WTC11 (cell line): ENCODE measurements around the gene RMI2. TPM values are rescaled to one million over a fixed set of nuclear protein-coding genes. Genes with fewer than 3 reads are reported as not detected.

Experiments
- ATAC-seq: fragments of 200-7000 bp; cut with Tn5 transposase; 2 replicates; pipeline ENCODE4 v1.10.0; 2021; ENCODE audit warnings: mild to moderate bottlenecking, moderate library complexity
- CTCF ChIA-PET: fragments of 300-600 bp; sonication (Branson Sonifier 250); formaldehyde crosslinking; loops from one replicate; lab custom pipeline; 2021; ENCODE audit warnings: antibody characterized with exemption; lab: Charles Lee
- POLR2A ChIA-PET: fragments of 350-600 bp; sonication (Branson Sonifier 250); formaldehyde crosslinking; loops from one replicate; lab custom pipeline; 2021; ENCODE audit warnings: antibody characterized with exemption; lab: Charles Lee
- DNase-seq: peaks from one replicate; pipeline ENCODE4 v3.0.0; 2021; ENCODE audit warnings: low spot score
- H3K27ac Mint-ChIP-seq: 2 replicates; pipeline ENCODE4 v1.8.0; 2021; ENCODE audit warnings: mixed read lengths
- H3K27me3 Mint-ChIP-seq: 2 replicates; pipeline ENCODE4 v1.8.0; 2021; ENCODE audit warnings: low read depth, mild to moderate bottlenecking, moderate library complexity, mixed read lengths
- H3K36me3 Mint-ChIP-seq: 2 replicates; pipeline ENCODE4 v1.8.0; 2021; ENCODE audit warnings: mixed read lengths
- H3K4me1 Mint-ChIP-seq: 2 replicates; pipeline ENCODE4 v1.8.0; 2022; ENCODE audit warnings: mixed read lengths
- H3K4me3 Mint-ChIP-seq: 2 replicates; pipeline ENCODE4 v1.8.0; 2021; ENCODE audit warnings: mild to moderate bottlenecking, moderate library complexity, mixed read lengths
- H3K9me3 Mint-ChIP-seq: 2 replicates; pipeline ENCODE4 v1.8.0; 2021; ENCODE audit warnings: mixed read lengths
- CREB1 ChIP-seq: sonication (generic); formaldehyde crosslinking; IDR thresholded peaks from 2 replicates; pipeline ENCODE4 v1.8.0; 2023; ENCODE audit warnings: mild to moderate bottlenecking, missing genetic modification reagents
- E2F5 ChIP-seq: sonication (generic); formaldehyde crosslinking; IDR thresholded peaks from 2 replicates; pipeline ENCODE4 v1.8.1; 2022; ENCODE audit warnings: mild to moderate bottlenecking, moderate library complexity, missing genetic modification reagents
- ELF4 ChIP-seq: sonication (generic); formaldehyde crosslinking; IDR thresholded peaks from 2 replicates; pipeline ENCODE4 v1.8.1; 2022; ENCODE audit warnings: low read depth, mild to moderate bottlenecking, moderate library complexity, missing genetic modification reagents
- EMX1 ChIP-seq: fragments of 250-450 bp; sonication (Bioruptor Pico); IDR thresholded peaks from 2 replicates; pipeline ENCODE4 v1.8.0; 2021; ENCODE audit warnings: mild to moderate bottlenecking
- ESRRA ChIP-seq: sonication (generic); formaldehyde crosslinking; IDR thresholded peaks from 2 replicates; pipeline ENCODE4 v1.8.1; 2022; ENCODE audit warnings: mild to moderate bottlenecking, missing genetic modification reagents, borderline replicate concordance
- ETV6 ChIP-seq: sonication (generic); formaldehyde crosslinking; IDR thresholded peaks from 2 replicates; pipeline ENCODE4 v1.8.1; 2022; ENCODE audit warnings: mild to moderate bottlenecking, missing genetic modification reagents
- FOXJ3 ChIP-seq: sonication (generic); formaldehyde crosslinking; IDR thresholded peaks from 2 replicates; pipeline ENCODE4 v1.9.0; 2021; ENCODE audit warnings: missing genetic modification reagents, mild to moderate bottlenecking, borderline replicate concordance
- FOXP1 ChIP-seq: sonication (generic); formaldehyde crosslinking; IDR thresholded peaks from 2 replicates; pipeline ENCODE4 v1.8.0; 2022; ENCODE audit warnings: missing genetic modification reagents, mild to moderate bottlenecking, moderate library complexity, borderline replicate concordance
- GABPB1 ChIP-seq: sonication (generic); formaldehyde crosslinking; IDR thresholded peaks from 2 replicates; pipeline ENCODE4 v1.8.1; 2023; ENCODE audit warnings: mild to moderate bottlenecking, missing genetic modification reagents
- GTF2I ChIP-seq: fragments of 250-450 bp; sonication (Bioruptor Pico); conservative IDR thresholded peaks from 2 replicates; pipeline ENCODE4 v1.4.0; 2021; ENCODE audit warnings: mild to moderate bottlenecking
- JAZF1 ChIP-seq: fragments of 250-450 bp; sonication (Bioruptor Pico); IDR thresholded peaks from 2 replicates; pipeline ENCODE4 v1.9.0; 2021; ENCODE audit warnings: moderate library complexity, mild to moderate bottlenecking, inconsistent platforms
- MAX ChIP-seq: sonication (generic); formaldehyde crosslinking; IDR thresholded peaks from 2 replicates; pipeline ENCODE4 v1.8.0; 2022; ENCODE audit warnings: mild to moderate bottlenecking, missing genetic modification reagents
- NFE2L1 ChIP-seq: sonication (generic); formaldehyde crosslinking; IDR thresholded peaks from 2 replicates; pipeline ENCODE4 v1.8.1; 2023; ENCODE audit warnings: missing genetic modification reagents
- OVOL2 ChIP-seq: fragments of 250-450 bp; sonication (Bioruptor Pico); IDR thresholded peaks from 2 replicates; pipeline ENCODE4 v1.9.0; 2021; ENCODE audit warnings: mild to moderate bottlenecking, borderline replicate concordance
- PRDM15 ChIP-seq: sonication (generic); formaldehyde crosslinking; IDR thresholded peaks from 2 replicates; pipeline ENCODE4 v1.8.0; 2022; ENCODE audit warnings: missing genetic modification reagents
- SMAD4 ChIP-seq: sonication (generic); formaldehyde crosslinking; IDR thresholded peaks from 2 replicates; pipeline ENCODE4 v1.8.0; 2022; ENCODE audit warnings: mild to moderate bottlenecking, missing genetic modification reagents
- SP1 ChIP-seq: sonication (generic); formaldehyde crosslinking; conservative IDR thresholded peaks from 2 replicates; pipeline ENCODE4 v1.8.1; 2022; ENCODE audit warnings: missing genetic modification reagents
- ZNF232 ChIP-seq: sonication (generic); formaldehyde crosslinking; IDR thresholded peaks from 2 replicates; pipeline ENCODE4 v1.8.0; 2022; ENCODE audit warnings: mild to moderate bottlenecking, missing genetic modification reagents
- ZNF281 ChIP-seq: sonication (generic); formaldehyde crosslinking; IDR thresholded peaks from 2 replicates; pipeline ENCODE4 v1.8.0; 2023; ENCODE audit warnings: mild to moderate bottlenecking, missing genetic modification reagents
- ZNF317 ChIP-seq: sonication (generic); formaldehyde crosslinking; IDR thresholded peaks from 2 replicates; pipeline ENCODE4 v1.8.1; 2023; ENCODE audit warnings: low read depth, mild to moderate bottlenecking, moderate library complexity, missing genetic modification reagents, borderline replicate concordance
- ZNF416 ChIP-seq: fragments of 250-450 bp; sonication (Bioruptor Pico); IDR thresholded peaks from 2 replicates; pipeline ENCODE4 v1.9.0; 2021; ENCODE audit warnings: mild to moderate bottlenecking, inconsistent platforms
- ZNF423 ChIP-seq: fragments of 250-450 bp; sonication (Bioruptor Pico); IDR thresholded peaks from 2 replicates; pipeline ENCODE4 v2.1.2; 2022; ENCODE audit warnings: mild to moderate bottlenecking, moderate library complexity
- ZNF671 ChIP-seq: fragments of 250-450 bp; sonication (Bioruptor Pico); IDR thresholded peaks from 2 replicates; pipeline ENCODE4 v1.8.0; 2021; ENCODE audit warnings: mild to moderate bottlenecking
- ZSCAN18 ChIP-seq: fragments of 250-450 bp; sonication (Bioruptor Pico); IDR thresholded peaks from 2 replicates; pipeline ENCODE4 v2.1.2; 2022; ENCODE audit warnings: mild to moderate bottlenecking, moderate library complexity
- total RNA-seq: library from RNA; stranded (reverse); gene quantifications from 3 replicates; pipeline ENCODE4 v1.2.3, GENCODE V29; 2021

Gene RMI2
- total RNA-seq, 1 experiment from 2014 or later = 79.0 TPM

- Mint-ChIP-seq H3K9me3 (peaks cover 21% of the 10 kb centered on the region), H3K27me3 (no peaks in the 10 kb centered on the region; the same call in 1 of the 2 replicates), H3K4me1 (peaks cover 36% of the 10 kb centered on the region), H3K27ac (no peak overlapping the region), H3K4me3 (no peak overlapping the region), H3K36me3 (peaks cover 33% of the 10 kb centered on the region)
- CTCF ChIA-PET = interaction anchor here (1.3 kb wide), 1 partner anchor 33 kb away, joined by 3 read pairs; no protein-coding TSS in a partner anchor
- peak; percentile 51 for ATAC-seq
- POLR2A ChIA-PET = no interaction called here
- TF ChIP-seq JAZF1 (CRISPR knock-in tag) (no peak), ZNF232 (CRISPR knock-in tag) (no peak)
- no peak for DNase-seq
Measured at GRCh38 chr16:11339075-11339474, 6.2 kb upstream of the RMI2 start.

GRCh38 chr16:11340710-11341109 is 4.5 kb upstream of the RMI2 start:
- H3K9me3 Mint-ChIP-seq = peaks cover 12% of the 10 kb centered on the region; the same call in 1 of the 2 replicates
- no peak for DNase-seq
- ATAC-seq = peak; percentile 10
- H3K4me1 Mint-ChIP-seq = peaks cover 38% of the 10 kb centered on the region
- no peaks in the 10 kb centered on the region for H3K27me3 Mint-ChIP-seq
- POLR2A ChIA-PET = interaction anchor here (0.8 to 1.1 kb wide), 2 partner anchors 16 to 85 kb away, joined by 3 read pairs; partner anchors contain the start of gene SOCS1
- H3K4me3 Mint-ChIP-seq = no peak overlapping the region
- peak overlapping the region; percentile 90 for H3K27ac Mint-ChIP-seq
- peaks cover 23% of the 10 kb centered on the region for H3K36me3 Mint-ChIP-seq
- peak; percentile 48; the same call in 1 of the 2 replicates for TF ChIP-seq SP1 (CRISPR knock-in tag)
- TF ChIP-seq ZNF232 (CRISPR knock-in tag) = no peak
- TF ChIP-seq ZNF423 = peak; percentile 86
- TF ChIP-seq FOXP1 (CRISPR knock-in tag) = no peak
- TF ChIP-seq NFE2L1 (CRISPR knock-in tag) = 0 out of 2 replicates have a peak, but pooled peaks have one; percentile 15
- no peak for TF ChIP-seq SMAD4 (CRISPR knock-in tag)
- TF ChIP-seq, all 79 proteins: peak for 3
- CTCF ChIA-PET = interaction anchor here (0.6 to 1.2 kb wide), 4 partner anchors 12 to 85 kb away, joined by 3 to 4 read pairs (median 3); partner anchors contain the start of gene SOCS1

- peaks cover 11% of the 10 kb centered on the region; the same call in 1 of the 2 replicates for H3K9me3 Mint-ChIP-seq
- TF ChIP-seq PRDM15 (CRISPR knock-in tag) (no peak), MAX (no peak), ZNF423 (no peak), ELF4 (CRISPR knock-in tag) (no peak), ESRRA (CRISPR knock-in tag) (no peak), EMX1 (no peak), ZNF671 (CRISPR knock-in tag) (no peak), ZSCAN18 (no peak), SP1 (CRISPR knock-in tag) (no peak), GABPB1 (CRISPR knock-in tag) (no peak), OVOL2 (CRISPR knock-in tag) (no peak), GTF2I (CRISPR knock-in tag) (no peak), ETV6 (no peak), FOXJ3 (no peak), ZNF281 (no peak), ZNF317 (no peak), CREB1 (CRISPR knock-in tag) (no peak), ZNF232 (CRISPR knock-in tag) (no peak), ZNF416 (CRISPR knock-in tag) (no peak), E2F5 (no peak)
- H3K36me3 Mint-ChIP-seq = peaks cover 21% of the 10 kb centered on the region
- DNase-seq (no peak), ATAC-seq (no peak)
- H3K4me1 Mint-ChIP-seq = peaks cover 44% of the 10 kb centered on the region
- CTCF ChIA-PET = interaction anchor here (0.6 to 1.2 kb wide), 4 partner anchors 12 to 85 kb away, joined by 3 to 4 read pairs (median 3); partner anchors contain the start of gene SOCS1
- POLR2A ChIA-PET = interaction anchor here (0.8 kb wide), 1 partner anchor 86 kb away, joined by 3 read pairs; the partner anchor contains the start of gene SOCS1
- no peaks in the 10 kb centered on the region for H3K27me3 Mint-ChIP-seq
- peak overlapping the region; percentile 84; the same call in 1 of the 2 replicates for H3K27ac Mint-ChIP-seq
- no peak overlapping the region for H3K4me3 Mint-ChIP-seq
Measured at GRCh38 chr16:11341371-11341770, 3.9 kb upstream of the RMI2 start.
